ENCODE data around the gene PUS1. TPM values are rescaled to one million over a fixed set of nuclear protein-coding genes. Genes with fewer than 3 reads are reported as not detected.

Gene PUS1
- total and polyA plus RNA-seq, 9 of the 15 experiments (the other 6 are each of a cell fraction or from before 2014, with no cell fraction given) = 1.9 to 90.8 (median 30.0) TPM

GRCh38 chr12:131896080-131896810, 32.8 kb upstream of the PUS1 start (continued):
- TF ChIP-seq CHD7 (IDR thresholded peaks at IDR 0.05; ENCODE audit: low read depth, low read length) = no peak
- TF ChIP-seq SREBF1 (IDR thresholded peaks at IDR 0.05; ENCODE audit: borderline replicate concordance, low read depth, low read length) = no peak
- no peak for TF ChIP-seq ZNF134 (CRISPR knock-in tag; conservative IDR thresholded peaks at IDR 0.05)
- peak; percentile 76 for TF ChIP-seq NKRF (IDR thresholded peaks at IDR 0.05; ENCODE audit: borderline replicate concordance)
- no peak for TF ChIP-seq ZNF77 (CRISPR knock-in tag; IDR thresholded peaks at IDR 0.05)
- TF ChIP-seq MAX (CRISPR knock-in tag; IDR thresholded peaks at IDR 0.05) = peak; percentile 47; the same call in 1 of the 2 replicates
- TF ChIP-seq EP400 (IDR thresholded peaks at IDR 0.05) = peak; percentile 81
- TF ChIP-seq ZFP1 (CRISPR knock-in tag; IDR thresholded peaks at IDR 0.05) = no peak
- TF ChIP-seq BDP1 (IDR thresholded peaks at IDR 0.05; ENCODE audit: insufficient read depth, insufficient read length) = no peak
- no peak for TF ChIP-seq RFX5 (IDR thresholded peaks at IDR 0.05; ENCODE audit: low read depth, low read length)
- no peak for TF ChIP-seq MTF1 (CRISPR knock-in tag; IDR thresholded peaks at IDR 0.05; ENCODE audit: borderline replicate concordance)
- no peak for TF ChIP-seq NR2F6 (CRISPR knock-in tag; IDR thresholded peaks at IDR 0.05)
- no peak for TF ChIP-seq COPS2 (conservative IDR thresholded peaks at IDR 0.05)
